ENCODE data around the gene ADAM22. TPM values are rescaled to one million over a fixed set of nuclear protein-coding genes. Genes with fewer than 3 reads are reported as not detected.

Gene ADAM22
- total and polyA plus RNA-seq, 10 of the 15 experiments (the other 5 are each of a cell fraction or from before 2014, with no cell fraction given): 1.4 to 24.5 (median 7.6) TPM

DNA sequence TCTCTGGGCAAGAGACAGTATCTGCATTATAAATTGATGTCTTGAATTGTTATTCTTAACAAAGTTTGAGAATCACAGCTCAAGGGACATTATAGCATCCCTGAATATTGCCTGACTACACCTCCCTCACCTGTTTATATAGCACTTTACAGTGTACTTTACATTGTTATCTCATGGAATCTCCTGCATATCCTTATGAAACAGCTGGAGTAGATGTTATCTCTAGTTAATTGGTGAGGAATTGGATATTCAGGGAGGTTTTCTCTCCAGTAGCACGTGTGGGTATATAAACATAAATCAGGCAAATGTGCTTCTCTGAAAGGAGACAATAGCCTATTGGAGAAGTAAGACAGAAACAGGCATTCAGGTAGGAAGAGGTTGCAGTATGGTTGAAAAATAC lies 168.6 kb downstream of the ADAM22 start:
- H4K20me1 ChIP-seq (ENCODE audit: control insufficient read depth, insufficient read depth): no peaks in the 10 kb centered on the region
- in situ Hi-C loops (cut with MboI): no loop called here
- no peaks in the 10 kb centered on the region for H3K36me3 ChIP-seq (ENCODE audit: control insufficient read depth in 2 of 2, insufficient read depth in 2 of 2, low read length in 1 of 2)
- intact Hi-C loops (cut with micrococcal nuclease; ENCODE audit: unreplicated experiment): no loop called here
- no TSS peak for BruUV-seq (replicated peaks)
- TF ChIP-seq CBFB (IDR thresholded peaks at IDR 0.05; ENCODE audit: low read depth) (no peak), NFIC (IDR thresholded peaks at IDR 0.05; ENCODE audit: low read depth, low read length) (no peak), POU2F2 (IDR thresholded peaks at IDR 0.05; ENCODE audit: borderline replicate concordance, low read depth, low read length) (no peak)
- TF ChIP-seq, protein P1, sequence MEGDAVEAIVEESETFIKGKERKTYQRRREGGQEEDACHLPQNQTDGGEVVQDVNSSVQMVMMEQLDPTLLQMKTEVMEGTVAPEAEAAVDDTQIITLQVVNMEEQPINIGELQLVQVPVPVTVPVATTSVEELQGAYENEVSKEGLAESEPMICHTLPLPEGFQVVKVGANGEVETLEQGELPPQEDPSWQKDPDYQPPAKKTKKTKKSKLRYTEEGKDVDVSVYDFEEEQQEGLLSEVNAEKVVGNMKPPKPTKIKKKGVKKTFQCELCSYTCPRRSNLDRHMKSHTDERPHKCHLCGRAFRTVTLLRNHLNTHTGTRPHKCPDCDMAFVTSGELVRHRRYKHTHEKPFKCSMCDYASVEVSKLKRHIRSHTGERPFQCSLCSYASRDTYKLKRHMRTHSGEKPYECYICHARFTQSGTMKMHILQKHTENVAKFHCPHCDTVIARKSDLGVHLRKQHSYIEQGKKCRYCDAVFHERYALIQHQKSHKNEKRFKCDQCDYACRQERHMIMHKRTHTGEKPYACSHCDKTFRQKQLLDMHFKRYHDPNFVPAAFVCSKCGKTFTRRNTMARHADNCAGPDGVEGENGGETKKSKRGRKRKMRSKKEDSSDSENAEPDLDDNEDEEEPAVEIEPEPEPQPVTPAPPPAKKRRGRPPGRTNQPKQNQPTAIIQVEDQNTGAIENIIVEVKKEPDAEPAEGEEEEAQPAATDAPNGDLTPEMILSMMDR (IDR thresholded peaks at IDR 0.05 in 2 of 3, conservative IDR thresholded peaks at IDR 0.05 in 1 of 3; ENCODE audit: control insufficient read depth in 2 of 3, extremely low read depth in 1 of 3, insufficient read depth in 1 of 3, low read depth in 3 of 3, low read length in 3 of 3): no peak
- TF ChIP-seq, protein P2, sequence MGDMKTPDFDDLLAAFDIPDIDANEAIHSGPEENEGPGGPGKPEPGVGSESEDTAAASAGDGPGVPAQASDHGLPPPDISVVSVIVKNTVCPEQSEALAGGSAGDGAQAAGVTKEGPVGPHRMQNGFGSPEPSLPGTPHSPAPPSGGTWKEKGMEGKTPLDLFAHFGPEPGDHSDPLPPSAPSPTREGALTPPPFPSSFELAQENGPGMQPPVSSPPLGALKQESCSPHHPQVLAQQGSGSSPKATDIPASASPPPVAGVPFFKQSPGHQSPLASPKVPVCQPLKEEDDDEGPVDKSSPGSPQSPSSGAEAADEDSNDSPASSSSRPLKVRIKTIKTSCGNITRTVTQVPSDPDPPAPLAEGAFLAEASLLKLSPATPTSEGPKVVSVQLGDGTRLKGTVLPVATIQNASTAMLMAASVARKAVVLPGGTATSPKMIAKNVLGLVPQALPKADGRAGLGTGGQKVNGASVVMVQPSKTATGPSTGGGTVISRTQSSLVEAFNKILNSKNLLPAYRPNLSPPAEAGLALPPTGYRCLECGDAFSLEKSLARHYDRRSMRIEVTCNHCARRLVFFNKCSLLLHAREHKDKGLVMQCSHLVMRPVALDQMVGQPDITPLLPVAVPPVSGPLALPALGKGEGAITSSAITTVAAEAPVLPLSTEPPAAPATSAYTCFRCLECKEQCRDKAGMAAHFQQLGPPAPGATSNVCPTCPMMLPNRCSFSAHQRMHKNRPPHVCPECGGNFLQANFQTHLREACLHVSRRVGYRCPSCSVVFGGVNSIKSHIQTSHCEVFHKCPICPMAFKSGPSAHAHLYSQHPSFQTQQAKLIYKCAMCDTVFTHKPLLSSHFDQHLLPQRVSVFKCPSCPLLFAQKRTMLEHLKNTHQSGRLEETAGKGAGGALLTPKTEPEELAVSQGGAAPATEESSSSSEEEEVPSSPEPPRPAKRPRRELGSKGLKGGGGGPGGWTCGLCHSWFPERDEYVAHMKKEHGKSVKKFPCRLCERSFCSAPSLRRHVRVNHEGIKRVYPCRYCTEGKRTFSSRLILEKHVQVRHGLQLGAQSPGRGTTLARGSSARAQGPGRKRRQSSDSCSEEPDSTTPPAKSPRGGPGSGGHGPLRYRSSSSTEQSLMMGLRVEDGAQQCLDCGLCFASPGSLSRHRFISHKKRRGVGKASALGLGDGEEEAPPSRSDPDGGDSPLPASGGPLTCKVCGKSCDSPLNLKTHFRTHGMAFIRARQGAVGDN (IDR thresholded peaks at IDR 0.05): no peak
- H3K4me3 ChIP-seq: no peak overlapping the region
- CTCF ChIA-PET: interaction anchor here (1.1 to 3.1 kb wide), 5 partner anchors 9 to 176 kb away, joined by 3 to 18 read pairs (median 6); no protein-coding TSS in a partner anchor
- ATAC-seq (no peak), DNase-seq (ENCODE audit: low read depth, low spot score) (no peak), FAIRE-seq (no peak)
- H3K27ac ChIP-seq (ENCODE audit: control insufficient read depth, insufficient read depth): no peak overlapping the region
- POLR2A ChIA-PET: interaction anchor here (0.7 to 2.1 kb wide), 5 partner anchors 17 to 169 kb away, joined by 3 to 7 read pairs (median 3); partner anchors contain the start of gene ADAM22
- no peaks in the 10 kb centered on the region for H3K27me3 ChIP-seq (replicated peaks in 1 of 2; ENCODE audit: control insufficient read depth in 2 of 2, insufficient read depth in 2 of 2, low read length in 1 of 2)
- H3K4me2 ChIP-seq (ENCODE audit: control insufficient read depth, insufficient read depth): no peak overlapping the region
- H3K9ac ChIP-seq (ENCODE audit: control insufficient read depth, insufficient read depth, low read length): no peak overlapping the region
- H3K9me3 ChIP-seq (replicated peaks; ENCODE audit: control insufficient read depth, insufficient read depth, low read length): no peaks in the 10 kb centered on the region
- SMC1A ChIA-PET (ENCODE audit: uncharacterized antibody, unreplicated experiment): interaction anchor here (0.6 to 2.6 kb wide), 12 partner anchors 9 to 175 kb away, joined by 3 to 18 read pairs (median 4); no protein-coding TSS in a partner anchor
- RAD21 ChIA-PET (ENCODE audit: unreplicated experiment): interaction anchor here (0.9 to 2.6 kb wide), 5 partner anchors 9 to 216 kb away, joined by 3 to 8 read pairs (median 4); partner anchors contain the start of gene ADAM22
- WGBS (ENCODE audit: insufficient coverage, insufficient replicate concordance, low lambda C conversion rate, missing lambda C conversion rate): 94% methylated on average over 1 of the region's 1 CpG
- no peak overlapping the region for H2AFZ ChIP-seq (ENCODE audit: control insufficient read depth, low read depth, low read length)
- no peaks in the 10 kb centered on the region for H3K79me2 ChIP-seq (ENCODE audit: control insufficient read depth, insufficient read depth, low read length)
- H3K4me1 ChIP-seq (ENCODE audit: control insufficient read depth, insufficient read depth, low read length): peaks cover 7% of the 10 kb centered on the region; the same call in 1 of the 2 replicates

Measured in GM12878 (cell line).